Measurements from ENCODE around the gene LARGE2.
"Not testable (repeated sequence)": the region's sequence is repeated elsewhere in the genome, so short reads cannot be mapped to it uniquely, and the experiment has no call there.

LARGE2 gene

GRCh38 chr11:45887587-45887986 lies 34.9 kb upstream of the LARGE2 start:
- Histone ChIP-seq H3K36me3 (replicated peaks) (no peaks in the 10 kb centered on the region), H3K4me3 (no peak overlapping the region), H3K9me3 (no peaks in the 10 kb centered on the region), H3K4me1 (no peaks in the 10 kb centered on the region; the same call in 1 of the 2 replicates), H3K27me3 (ENCODE audit: low read depth) (no peaks in the 10 kb centered on the region)
- in situ Hi-C loops (cut with MboI; ENCODE audit: low sequenced_read_pairs): no loop called here
- no peak for DNase-seq (ENCODE audit: low spot score in 2 of 2)

DNA sequence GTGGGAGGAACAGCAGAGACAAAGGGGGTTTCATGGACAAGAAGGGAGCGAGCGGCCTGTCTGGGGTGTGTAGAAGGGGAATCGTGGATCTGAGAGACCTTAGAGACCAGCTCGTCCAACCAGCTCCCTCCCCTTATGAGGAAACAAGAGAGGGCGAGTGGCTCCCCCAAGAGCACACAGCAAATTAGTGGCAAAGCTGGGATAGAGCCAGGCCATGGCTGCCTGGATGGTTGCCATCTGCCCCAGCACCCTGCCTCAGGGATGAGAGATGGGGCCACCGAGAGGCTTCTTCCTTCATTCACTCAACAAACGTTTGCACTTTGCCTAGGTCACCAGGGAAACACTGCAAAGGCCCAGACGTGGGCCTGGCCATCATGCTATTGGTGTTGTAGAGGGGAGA lies 32.9 kb upstream of the LARGE2 start:
- no peaks in the 10 kb centered on the region for H3K9me3 ChIP-seq
- no peaks in the 10 kb centered on the region; the same call in 1 of the 2 replicates for H3K4me1 ChIP-seq
- no peaks in the 10 kb centered on the region for H3K27me3 ChIP-seq (ENCODE audit: low read depth)
- in situ Hi-C loops (cut with MboI; ENCODE audit: low sequenced_read_pairs): no loop called here
- no peaks in the 10 kb centered on the region for H3K36me3 ChIP-seq (replicated peaks)
- no peak for DNase-seq (ENCODE audit: low spot score in 2 of 2)
- H3K4me3 ChIP-seq: no peak overlapping the region

GRCh38 chr11:45889966-45890365 lies 32.5 kb upstream of the LARGE2 start:
- Histone ChIP-seq H3K4me1 (no peaks in the 10 kb centered on the region; the same call in 1 of the 2 replicates), H3K9me3 (no peaks in the 10 kb centered on the region), H3K36me3 (replicated peaks) (no peaks in the 10 kb centered on the region), H3K27me3 (ENCODE audit: low read depth) (no peaks in the 10 kb centered on the region), H3K4me3 (no peak overlapping the region)
- DNase-seq (ENCODE audit: low spot score in 2 of 2): no peak
- in situ Hi-C loops (cut with MboI; ENCODE audit: low sequenced_read_pairs): no loop called here

DNA sequence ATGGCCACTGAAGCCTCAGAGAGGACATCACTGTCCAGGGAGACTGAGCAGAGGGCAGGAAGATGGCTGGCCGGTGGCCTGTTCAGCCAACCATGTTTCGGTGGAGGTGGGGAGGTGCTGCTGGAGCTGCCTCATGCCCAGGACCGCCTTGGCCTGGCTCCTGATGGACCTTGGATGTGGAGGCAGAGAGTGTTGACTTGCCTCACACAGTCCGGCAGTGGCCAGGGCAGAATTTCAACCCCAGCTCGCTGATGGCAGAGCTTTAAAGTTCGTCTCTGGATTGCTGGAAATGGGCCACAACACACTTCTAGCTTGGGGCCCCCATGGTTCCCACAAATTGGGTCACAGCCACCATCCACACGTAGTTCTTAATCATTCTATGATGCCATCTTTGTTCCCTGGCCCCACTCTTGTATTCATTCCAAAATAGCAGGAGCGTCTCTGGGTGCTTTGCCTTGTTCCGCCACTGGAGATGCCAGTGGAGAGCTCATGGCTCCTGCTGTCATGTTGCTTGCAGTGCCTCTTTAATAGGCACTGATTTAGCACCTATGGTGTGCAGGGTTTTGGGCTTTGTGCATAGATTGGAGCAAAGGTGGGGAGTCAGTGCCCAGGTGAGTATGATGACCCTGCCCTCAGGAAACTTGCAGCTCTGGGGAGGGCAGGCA lies 31.4 kb upstream of the LARGE2 start:
- in situ Hi-C loops (cut with MboI; ENCODE audit: low sequenced_read_pairs): no loop called here
- no peak for DNase-seq (ENCODE audit: low spot score in 2 of 2)
- Histone ChIP-seq H3K4me3 (no peak overlapping the region), H3K27me3 (ENCODE audit: low read depth) (no peaks in the 10 kb centered on the region), H3K4me1 (no peaks in the 10 kb centered on the region), H3K36me3 (replicated peaks) (no peaks in the 10 kb centered on the region), H3K9me3 (no peaks in the 10 kb centered on the region)

- Histone ChIP-seq H3K9me3 (no peaks in the 10 kb centered on the region), H3K4me1 (no peaks in the 10 kb centered on the region), H3K27me3 (ENCODE audit: low read depth) (no peaks in the 10 kb centered on the region), H3K36me3 (replicated peaks) (no peaks in the 10 kb centered on the region), H3K4me3 (no peak overlapping the region)
- no peak for DNase-seq (ENCODE audit: low spot score in 2 of 2)
- in situ Hi-C loops (cut with MboI; ENCODE audit: low sequenced_read_pairs): no loop called here
These were observed 29.6 kb upstream of the LARGE2 start for GRCh38 chr11:45892856-45893255.

DNA sequence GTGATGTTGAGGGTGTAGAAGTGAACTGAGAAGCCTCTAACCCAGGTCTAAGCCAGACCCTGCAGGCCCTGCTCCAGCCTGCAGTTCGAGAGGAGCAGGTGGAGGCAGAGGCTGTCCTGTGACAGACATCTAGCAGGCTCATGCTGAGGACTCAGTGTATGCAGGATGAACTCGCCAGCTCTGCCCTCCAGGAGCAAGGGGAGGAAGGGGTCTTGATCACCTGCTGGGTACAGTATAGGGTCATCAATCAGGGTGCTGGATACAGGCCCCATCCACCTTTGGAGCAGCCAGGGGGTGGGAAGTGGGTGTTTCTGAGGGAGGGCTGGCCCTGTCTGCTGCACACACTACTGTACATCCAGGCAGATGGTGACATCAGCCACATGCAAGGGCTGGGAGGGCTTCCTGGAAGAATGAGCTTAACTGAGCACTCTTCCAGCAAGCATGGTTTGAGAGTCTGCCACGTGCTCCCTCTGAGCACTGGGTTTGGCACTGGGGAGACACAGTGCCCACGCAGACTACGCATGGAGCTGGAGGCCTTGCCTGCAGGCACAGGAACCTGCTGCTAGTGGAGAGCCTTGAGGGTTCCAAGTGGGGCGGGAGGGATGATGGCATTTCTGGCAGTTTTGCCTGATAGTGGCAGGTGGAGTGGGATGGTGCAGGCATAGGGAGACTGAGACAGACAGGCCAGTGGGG lies 27.8 kb upstream of the LARGE2 start:
- in situ Hi-C loops (cut with MboI; ENCODE audit: low sequenced_read_pairs): no loop called here
- DNase-seq (ENCODE audit: low spot score in 2 of 2): no peak
- H3K27me3 ChIP-seq (ENCODE audit: low read depth): no peaks in the 10 kb centered on the region
- no peaks in the 10 kb centered on the region for H3K36me3 ChIP-seq (replicated peaks)
- H3K4me3 ChIP-seq: no peak overlapping the region
- no peaks in the 10 kb centered on the region for H3K9me3 ChIP-seq
- peaks cover 6% of the 10 kb centered on the region for H3K4me1 ChIP-seq

GRCh38 chr11:45895553-45896259 lies 26.8 kb upstream of the LARGE2 start:
- peaks cover 6% of the 10 kb centered on the region for H3K4me1 ChIP-seq
- in situ Hi-C loops (cut with MboI; ENCODE audit: low sequenced_read_pairs): no loop called here
- DNase-seq (ENCODE audit: low spot score in 2 of 2): no peak

GRCh38 chr11:45896422-45896984 lies 26.0 kb upstream of the LARGE2 start:
- DNase-seq (ENCODE audit: low spot score in 2 of 2): peak in 1 of 2 experiments; percentile 36
- Histone ChIP-seq H3K4me1 (peaks cover 6% of the 10 kb centered on the region), H3K9me3 (no peaks in the 10 kb centered on the region), H3K4me3 (no peak overlapping the region), H3K27me3 (ENCODE audit: low read depth) (no peaks in the 10 kb centered on the region), H3K36me3 (replicated peaks) (no peaks in the 10 kb centered on the region)
- in situ Hi-C loops (cut with MboI; ENCODE audit: low sequenced_read_pairs): no loop called here

More at GRCh38 chr11:45895553-45896259, 26.8 kb upstream of the LARGE2 start:
- no peaks in the 10 kb centered on the region for H3K27me3 ChIP-seq (ENCODE audit: low read depth)
- no peaks in the 10 kb centered on the region for H3K36me3 ChIP-seq (replicated peaks)
- H3K4me3 ChIP-seq: no peak overlapping the region
- H3K9me3 ChIP-seq: no peaks in the 10 kb centered on the region

DNA sequence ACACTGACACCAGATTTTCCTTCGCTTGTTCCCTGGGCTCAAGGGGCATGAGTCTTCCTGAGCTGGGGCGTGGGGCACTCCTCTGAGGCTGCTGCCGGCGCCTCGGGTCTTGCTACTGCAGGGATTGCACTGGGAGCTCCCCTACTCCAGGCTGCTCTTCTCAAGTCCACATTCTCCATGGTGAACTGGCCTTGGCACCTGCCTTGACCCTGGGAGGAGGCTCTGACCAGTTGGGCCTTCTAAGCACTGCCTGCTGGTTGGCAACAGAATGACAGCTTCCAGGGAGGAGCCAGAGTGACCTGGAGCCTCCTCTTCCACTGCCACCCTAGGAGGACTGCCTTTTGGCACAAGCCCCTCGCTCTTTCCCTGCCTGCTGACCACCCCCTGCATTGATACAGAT lies 24.9 kb upstream of the LARGE2 start:
- no peak for DNase-seq (ENCODE audit: low spot score in 2 of 2)

DNA sequence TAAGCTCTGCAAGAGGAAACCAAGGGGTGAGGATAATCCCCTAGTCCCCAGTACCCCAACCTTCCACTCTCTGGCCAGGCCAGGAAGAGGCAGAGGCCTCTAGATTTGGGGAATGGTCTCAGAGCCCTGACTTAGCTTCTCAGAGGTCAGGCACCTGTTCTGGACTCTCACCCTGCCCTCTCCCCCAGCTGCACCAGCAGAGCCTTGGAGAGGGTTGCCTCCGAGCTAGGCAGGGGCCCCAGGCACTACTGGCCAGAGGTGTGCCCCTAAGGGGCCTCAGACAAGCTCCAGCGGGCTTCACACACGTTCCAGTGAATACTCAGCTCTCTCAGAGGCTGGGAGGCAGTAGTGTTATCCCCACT lies 23.4 kb upstream of the LARGE2 start:
- in situ Hi-C loops (cut with MboI; ENCODE audit: low sequenced_read_pairs): no loop called here
- DNase-seq (ENCODE audit: low spot score in 2 of 2): no peak
- Histone ChIP-seq H3K9me3 (no peaks in the 10 kb centered on the region), H3K4me3 (peak overlapping the region; percentile 48), H3K4me1 (peaks cover 6% of the 10 kb centered on the region), H3K27me3 (ENCODE audit: low read depth) (no peaks in the 10 kb centered on the region), H3K36me3 (replicated peaks) (no peaks in the 10 kb centered on the region; the same call in 1 of the 2 replicates)

More for the DNA sequence above, 24.9 kb upstream of the LARGE2 start:
- no peaks in the 10 kb centered on the region for H3K9me3 ChIP-seq
- no peaks in the 10 kb centered on the region for H3K36me3 ChIP-seq (replicated peaks)
- H3K27me3 ChIP-seq (ENCODE audit: low read depth): no peaks in the 10 kb centered on the region
- in situ Hi-C loops (cut with MboI; ENCODE audit: low sequenced_read_pairs): no loop called here
- H3K4me3 ChIP-seq: no peak overlapping the region
- H3K4me1 ChIP-seq: peaks cover 6% of the 10 kb centered on the region

GRCh38 chr11:45899448-45900174 lies 22.8 kb upstream of the LARGE2 start:
- Histone ChIP-seq H3K36me3 (replicated peaks) (no peaks in the 10 kb centered on the region; the same call in 1 of the 2 replicates), H3K4me3 (peak overlapping the region; percentile 48), H3K27me3 (ENCODE audit: low read depth) (no peaks in the 10 kb centered on the region), H3K4me1 (peaks cover 6% of the 10 kb centered on the region), H3K9me3 (no peaks in the 10 kb centered on the region)
- DNase-seq (ENCODE audit: low spot score in 2 of 2): peak; percentile 80 to 91
- in situ Hi-C loops (cut with MboI; ENCODE audit: low sequenced_read_pairs): loop anchor here (10.0 kb wide), 1 partner anchor 65 kb away; no protein-coding TSS in a partner anchor

DNA sequence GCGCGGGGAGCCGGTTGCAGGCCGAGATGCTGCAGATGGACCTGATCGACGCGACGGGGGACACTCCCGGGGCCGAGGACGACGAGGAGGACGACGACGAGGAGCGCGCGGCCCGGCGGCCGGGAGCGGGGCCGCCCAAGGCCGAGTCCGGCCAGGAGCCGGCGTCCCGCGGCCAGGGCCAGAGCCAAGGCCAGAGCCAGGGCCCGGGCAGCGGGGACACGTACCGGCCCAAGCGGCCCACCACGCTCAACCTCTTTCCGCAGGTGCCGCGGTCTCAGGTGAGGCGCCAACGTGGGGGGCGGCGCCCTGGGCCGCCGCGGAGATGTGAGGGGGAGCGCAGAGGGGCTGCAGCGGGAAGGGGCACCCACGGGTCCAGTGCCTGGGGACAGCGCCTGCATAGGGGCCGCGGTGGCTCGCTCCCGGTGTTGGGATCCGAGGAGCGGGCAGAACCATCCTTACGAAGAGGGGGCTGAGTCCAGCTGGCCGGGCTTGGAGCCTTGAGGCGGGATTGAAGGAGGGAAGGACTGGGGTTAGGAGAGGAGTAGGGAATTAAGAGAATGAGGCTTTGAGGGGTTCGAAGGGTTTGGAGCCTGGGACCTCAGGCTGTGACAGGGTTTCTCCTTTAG lies 22.2 kb upstream of the LARGE2 start:
- in situ Hi-C loops (cut with MboI; ENCODE audit: low sequenced_read_pairs): loop anchor here (10.0 kb wide), 1 partner anchor 65 kb away; no protein-coding TSS in a partner anchor
- H3K36me3 ChIP-seq (replicated peaks); H3K27me3 ChIP-seq (ENCODE audit: low read depth); H3K9me3 ChIP-seq; H3K4me1 ChIP-seq: not testable (repeated sequence)
- peak in 1 of 2 experiments; percentile 33 for DNase-seq (ENCODE audit: low spot score in 2 of 2)
- peak overlapping the region; percentile 48 for H3K4me3 ChIP-seq
